GM12878 (cell line): ENCODE results near the gene RAB3IL1. TPM values are rescaled to one million over a fixed set of nuclear protein-coding genes. Genes with fewer than 3 reads are reported as not detected.

Experiments
- ATAC-seq: fragments of 200-7000 bp; cut with Tn5 transposase; 3 replicates; pipeline ENCODE4 v1.9.1; 2020; ENCODE audit warnings: mild to moderate bottlenecking, moderate library complexity
- BruUV-seq: library from RNA; stranded (reverse); fragments of 400-500 nt; replicated peaks from 2 replicates; lab custom pipeline; 2021; lab: Mats Ljungman, UMichigan
- CTCF ChIA-PET: fragments of 300-600 bp; sonication (Branson Sonifier 250); formaldehyde crosslinking; extraction: SDS; loops from one replicate; lab custom pipeline; 2021; ENCODE audit warnings: inconsistent platforms; lab: Yijun Ruan, JAX
- POLR2A ChIA-PET: fragments of 350-600 bp; formaldehyde crosslinking; extraction: SDS; loops from one replicate; lab custom pipeline; 2021; ENCODE audit warnings: inconsistent platforms; lab: Charles Lee
- RAD21 ChIA-PET: fragments of 300-600 bp; sonication (Branson Sonifier 250); formaldehyde crosslinking; loops from one replicate; lab custom pipeline; 2023; ENCODE audit warnings: antibody characterized with exemption; ENCODE audit not compliant: unreplicated experiment; lab: Charles Lee
- SMC1A ChIA-PET: fragments of 300-600 bp; sonication (Branson Sonifier 250); formaldehyde crosslinking; loops from one replicate; lab custom pipeline; 2023; ENCODE audit not compliant: unreplicated experiment, uncharacterized antibody; lab: Charles Lee
- DNase-seq: peaks from one replicate; pipeline ENCODE4 v3.0.0-alpha.2; 2011; ENCODE audit warnings: low read depth, low spot score
- FAIRE-seq: peaks from 3 replicates; lab custom pipeline; 2011; peaks lifted over from hg19 to GRCh38; lab: Jason Lieb, UNC
- H2AFZ ChIP-seq: 2 replicates; pipeline ENCODE4 v1.6.0; 2011; ENCODE audit warnings: low read depth, low read length, control low read depth; ENCODE audit not compliant: control insufficient read depth
- H3K27ac ChIP-seq: 2 replicates; pipeline ENCODE4 v1.5.1; 2011; ENCODE audit warnings: control low read depth; ENCODE audit not compliant: control insufficient read depth, insufficient read depth
- H3K27me3 ChIP-seq, 2 experiments: replicated peaks in 1 of 2; 2 replicates each; pipeline versions ENCODE4 v1.6.0 to v1.6.1; 2011; ENCODE audit warnings: low read length in 1 of 2; ENCODE audit not compliant: control insufficient read depth in 2 of 2, insufficient read depth in 2 of 2
- H3K36me3 ChIP-seq, 2 experiments: 2 replicates each; pipeline ENCODE4 v1.5.1; 2011; ENCODE audit warnings: low read length in 1 of 2; ENCODE audit not compliant: control insufficient read depth in 2 of 2, insufficient read depth in 2 of 2
- H3K4me1 ChIP-seq: 2 replicates; pipeline ENCODE4 v1.6.1; 2011; ENCODE audit warnings: mild to moderate bottlenecking, low read length, moderate library complexity, mixed read lengths; ENCODE audit not compliant: control insufficient read depth, insufficient read depth
- H3K4me2 ChIP-seq: 2 replicates; pipeline ENCODE4 v1.6.0; 2011; ENCODE audit warnings: control low read depth; ENCODE audit not compliant: control insufficient read depth, insufficient read depth
- H3K4me3 ChIP-seq: fragments of 200-600 bp; sonication (generic); 2 replicates; pipeline ENCODE4 v1.5.1; 2016
- H3K79me2 ChIP-seq: 2 replicates; pipeline ENCODE4 v1.6.0; 2011; ENCODE audit warnings: low read length; ENCODE audit not compliant: control insufficient read depth, insufficient read depth
- H3K9ac ChIP-seq: 2 replicates; pipeline ENCODE4 v1.8.0; 2011; ENCODE audit warnings: low read length, control low read depth, mixed read lengths; ENCODE audit not compliant: control insufficient read depth, insufficient read depth
- H3K9me3 ChIP-seq: replicated peaks from 3 replicates; pipeline ENCODE4 v1.5.1; 2011; ENCODE audit warnings: mild to moderate bottlenecking, low read length; ENCODE audit not compliant: control insufficient read depth, insufficient read depth
- H4K20me1 ChIP-seq: 2 replicates; pipeline ENCODE4 v1.6.0; 2011; ENCODE audit not compliant: control insufficient read depth, insufficient read depth
- ASH2L ChIP-seq: fragments of 300-600, 200-600 bp; sonication (generic); IDR thresholded peaks from 2 replicates; pipeline ENCODE4 v1.6.1; 2017; ENCODE audit warnings: low read depth, mild to moderate bottlenecking, borderline replicate concordance
- CBX3 ChIP-seq: fragments of 200-600 bp; sonication (generic); IDR thresholded peaks from 2 replicates; pipeline ENCODE4 v1.6.1; 2016; ENCODE audit warnings: low read depth, borderline replicate concordance
- ETV6 ChIP-seq, 2 experiments: fragments of 450-650 bp in 1 of 2; IDR thresholded peaks in 1 of 2; conservative IDR thresholded peaks in 1 of 2; 2 replicates each; pipeline ENCODE4 v1.6.1; 2014; ENCODE audit warnings: antibody characterized with exemption in 1 of 2, borderline replicate concordance in 1 of 2, low read depth in 1 of 2, mild to moderate bottlenecking in 1 of 2, moderate library complexity in 1 of 2
- FOXK2 ChIP-seq: fragments of 450-650 bp; IDR thresholded peaks from 2 replicates; pipeline ENCODE4 v1.6.1; 2017; ENCODE audit warnings: mild to moderate bottlenecking, moderate library complexity
- POLR2A ChIP-seq: IDR thresholded peaks from 2 replicates; pipeline ENCODE4 v1.6.1; 2011; ENCODE audit warnings: low read depth, mild to moderate bottlenecking, low read length
- SIX5 ChIP-seq: IDR thresholded peaks from 2 replicates; pipeline ENCODE4 v1.6.1; 2011; ENCODE audit warnings: mild to moderate bottlenecking, low read depth, low read length, moderate library complexity; ENCODE audit not compliant: severe bottlenecking
- SMARCA5 ChIP-seq: fragments of 450-650 bp; IDR thresholded peaks from 2 replicates; pipeline ENCODE4 v1.6.1; 2017; ENCODE audit warnings: mild to moderate bottlenecking
- TCF3 ChIP-seq: IDR thresholded peaks from 2 replicates; pipeline ENCODE4 v1.6.1; 2012; ENCODE audit warnings: low read depth, mild to moderate bottlenecking, low read length, borderline replicate concordance; ENCODE audit not compliant: insufficient read depth
- WGBS: methylation state at CpG from one replicate; pipeline ENCODE4 v1.1.6; 2016; ENCODE audit warnings: low lambda C conversion rate; ENCODE audit not compliant: insufficient replicate concordance, insufficient coverage; ENCODE audit errors: missing lambda C conversion rate; 5-methylcytosine and 5-hydroxymethylcytosine counted together
- in situ Hi-C: fragments of 300-500 bp; cut with MboI; formaldehyde crosslinking; loops from 9 replicates; pipeline ENCODE4 v1.14.3; 2018; ENCODE audit warnings: mixed read lengths
- intact Hi-C: fragments of 100-400 bp; cut with micrococcal nuclease; formaldehyde crosslinking; loops from one replicate; pipeline ENCODE4 v1.14.2; 2022; ENCODE audit not compliant: unreplicated experiment
- polyA plus RNA-seq, 11 experiments: library from polyadenylated mRNA; depleted of rRNA in 4 of 11; unstranded in 6 of 11; stranded (reverse) in 5 of 11; fragments of >200 nt; fragmentation: Nextera tagmentation in 4 of 11; fragmentation: Illumina TruSeq in 1 of 11; extraction: Ambion mirVana in 4 of 11; extraction: Trizol in 1 of 11; gene quantifications; 1 replicate in 1 of 11; 2 replicates in 10 of 11; pipeline versions ENCODE4 v1.2.1 to v1.2.3, GENCODE V29; 2011 to 2016; ENCODE audit warnings: inconsistent platforms in 2 of 11, missing spikeins in 2 of 11, low read depth in 1 of 11
- total RNA-seq, 4 experiments: library from RNA; depleted of rRNA in 3 of 4; stranded (reverse); fragments of >200 nt in 3 of 4; fragmentation: Illumina TruSeq in 1 of 4; extraction: Trizol in 1 of 4; gene quantifications; 2 replicates each; pipeline versions ENCODE4 v1.2.1 to v1.2.3, GENCODE V29; 2013 to 2021

Gene RAB3IL1
- total and polyA plus RNA-seq, 10 of the 15 experiments (the other 5 are each of a cell fraction or from before 2014, with no cell fraction given), result 0.04 TPM; not detected in 9

GRCh38 chr11:61869708-61870451 lies 47.5 kb downstream of the RAB3IL1 start:
- ChIA-PET SMC1A (interaction anchor here (0.7 to 2.4 kb wide), 7 partner anchors 12 to 212 kb away, joined by 3 to 13 read pairs (median 9); no protein-coding TSS in a partner anchor), RAD21 (interaction anchor here (0.9 to 3.3 kb wide), 8 partner anchors 11 to 239 kb away, joined by 3 to 19 read pairs (median 8); no protein-coding TSS in a partner anchor)
- H3K36me3 ChIP-seq, result peaks cover 0 to 7% of the 10 kb centered on the region in 2 experiments; a peak in 3 of 4 replicates
- no peak overlapping the region for H3K9ac ChIP-seq
- DNase-seq (no peak), ATAC-seq (no peak)
- no peak overlapping the region for H3K27ac ChIP-seq
- H3K4me1 ChIP-seq, result no peaks in the 10 kb centered on the region
- no peak overlapping the region for H3K4me3 ChIP-seq
- H4K20me1 ChIP-seq, result no peaks in the 10 kb centered on the region
- intact Hi-C loops, result loop anchor here (2.0 to 5.0 kb wide), 2 partner anchors 73 to 77 kb away; no protein-coding TSS in a partner anchor
- TF ChIP-seq ASH2L (no peak), FOXK2 (no peak), SIX5 (no peak), SMARCA5 (no peak), CBX3 (no peak), ETV6 (conservative IDR thresholded peaks at IDR 0.05 in 1 of 2, IDR thresholded peaks at IDR 0.05 in 1 of 2; ENCODE audit: borderline replicate concordance in 1 of 2, low read depth in 1 of 2) (no peak), POLR2A (peak; percentile 27; the same call in 1 of the 2 replicates), TCF3 (no peak)
- TF ChIP-seq, all 136 proteins: peak for 1
- Histone ChIP-seq H3K4me2 (no peak overlapping the region), H3K9me3 (no peaks in the 10 kb centered on the region), H2AFZ (no peak overlapping the region), H3K27me3 (no peaks in the 10 kb centered on the region; a peak in 1 of 4 replicates), H3K79me2 (no peaks in the 10 kb centered on the region)
- no peak for FAIRE-seq
- ChIA-PET POLR2A (interaction anchor here (0.6 kb wide), 1 partner anchor 19 kb away, joined by 5 read pairs; no protein-coding TSS in a partner anchor), CTCF (interaction anchor here (0.7 to 5.3 kb wide), 15 partner anchors 11 to 239 kb away, joined by 3 to 49 read pairs (median 4); partner anchors contain the start of genes FADS2, FEN1 and TMEM258)
- in situ Hi-C loops, result no loop called here
- BruUV-seq, result no TSS peak
- WGBS, result 64% methylated on average over 21 of the region's 21 CpGs
